Muscle layer of colon (tissue), 2 donors: ENCODE results near the gene HNRNPK.
"Not testable (repeated sequence)": the region's sequence is repeated elsewhere in the genome, so short reads cannot be mapped to it uniquely, and the experiment has no call there.

Source experiments
- H3K27ac ChIP-seq: one replicate; pipeline ENCODE4 v1.7.0; 2013; ENCODE audit warnings: low read depth, mild to moderate bottlenecking, low read length, moderate library complexity
- H3K27me3 ChIP-seq, 2 donors: one replicate each; pipeline ENCODE4 v1.7.0; 2013; ENCODE audit warnings: low read length in 2 of 2, mild to moderate bottlenecking in 2 of 2; ENCODE audit not compliant: insufficient read depth in 2 of 2, control insufficient read depth in 1 of 2
- H3K36me3 ChIP-seq: one replicate; pipeline ENCODE4 v1.7.0; 2013; ENCODE audit warnings: mild to moderate bottlenecking, low read length; ENCODE audit not compliant: insufficient read depth
- H3K4me1 ChIP-seq: one replicate; pipeline ENCODE4 v1.7.0; 2013; ENCODE audit warnings: mild to moderate bottlenecking, low read length; ENCODE audit not compliant: insufficient read depth
- H3K4me3 ChIP-seq, 2 donors: one replicate each; pipeline ENCODE4 v1.7.0; 2013; ENCODE audit warnings: low read length in 2 of 2, low read depth in 1 of 2, mild to moderate bottlenecking in 1 of 2, moderate library complexity in 1 of 2
- H3K9ac ChIP-seq: one replicate; pipeline ENCODE4 v1.7.0; 2013; ENCODE audit warnings: low read length
- H3K9me3 ChIP-seq: one replicate; pipeline ENCODE4 v1.7.0; 2013; ENCODE audit warnings: mild to moderate bottlenecking, low read length
- donor health status: abdominal sarcoma.
- donor health status: Adenocarcinoma of cecum.

The HNRNPK gene

GRCh38 chr9:83956436-83957247 lies 23.4 kb downstream of the HNRNPK start:
- H3K27me3 ChIP-seq, result no peaks in the 10 kb centered on the region
- no peaks in the 10 kb centered on the region for H3K36me3 ChIP-seq
- H3K27ac ChIP-seq, result peak overlapping the region; percentile 87
- H3K4me1 ChIP-seq, result peaks cover 13% of the 10 kb centered on the region
- peak overlapping the region; percentile 75 for H3K9ac ChIP-seq
- H3K9me3 ChIP-seq, result no peaks in the 10 kb centered on the region
- peak overlapping the region; percentile 90 to 91 for H3K4me3 ChIP-seq

- H3K27ac ChIP-seq, result peak overlapping the region; percentile 87
- H3K4me3 ChIP-seq, result peak overlapping the region; percentile 90 to 91
- no peaks in the 10 kb centered on the region for H3K27me3 ChIP-seq
- H3K9ac ChIP-seq, result peak overlapping the region; percentile 75
- H3K9me3 ChIP-seq, result no peaks in the 10 kb centered on the region
- no peaks in the 10 kb centered on the region for H3K36me3 ChIP-seq
- peaks cover 13% of the 10 kb centered on the region for H3K4me1 ChIP-seq
These were observed 24.0 kb downstream of the HNRNPK start for GRCh38 chr9:83956086-83956435.

GRCh38 chr9:83948096-83948495 lies 31.9 kb downstream of the HNRNPK start:
- not testable (repeated sequence) for H3K36me3 ChIP-seq, H3K27ac ChIP-seq, H3K9me3 ChIP-seq, H3K4me1 ChIP-seq, H3K4me3 ChIP-seq, H3K27me3 ChIP-seq, H3K9ac ChIP-seq

- Histone ChIP-seq H3K36me3 (peaks cover 37% of the 10 kb centered on the region), H3K4me1 (no peaks in the 10 kb centered on the region), H3K9ac (no peak overlapping the region), H3K27ac (no peak overlapping the region), H3K9me3 (no peaks in the 10 kb centered on the region), H3K4me3 (no peak overlapping the region), H3K27me3 (no peaks in the 10 kb centered on the region)
These were observed 39.3 kb downstream of the HNRNPK start for GRCh38 chr9:83940590-83941303.

- H3K9ac ChIP-seq, result no peak overlapping the region
- H3K36me3 ChIP-seq, result peaks cover 29% of the 10 kb centered on the region
- H3K27ac ChIP-seq, result no peak overlapping the region
- H3K4me3 ChIP-seq, result no peak overlapping the region
- peaks cover 3% of the 10 kb centered on the region for H3K4me1 ChIP-seq
- H3K9me3 ChIP-seq, result no peaks in the 10 kb centered on the region
- H3K27me3 ChIP-seq, result no peaks in the 10 kb centered on the region
These were observed 42.1 kb downstream of the HNRNPK start for GRCh38 chr9:83937861-83938455.

- Histone ChIP-seq H3K27ac (no peak overlapping the region), H3K27me3 (no peaks in the 10 kb centered on the region), H3K9me3 (no peaks in the 10 kb centered on the region), H3K9ac (no peak overlapping the region), H3K4me3 (no peak overlapping the region), H3K36me3 (peaks cover 23% of the 10 kb centered on the region), H3K4me1 (peaks cover 3% of the 10 kb centered on the region)
These were observed 43.5 kb downstream of the HNRNPK start for GRCh38 chr9:83936523-83936922.

- H3K4me1 ChIP-seq, result peaks cover 3% of the 10 kb centered on the region
- no peak overlapping the region for H3K4me3 ChIP-seq
- no peak overlapping the region for H3K27ac ChIP-seq
- H3K36me3 ChIP-seq, result peaks cover 18% of the 10 kb centered on the region
- no peak overlapping the region for H3K9ac ChIP-seq
- no peaks in the 10 kb centered on the region for H3K27me3 ChIP-seq
- H3K9me3 ChIP-seq, result no peaks in the 10 kb centered on the region
These were observed 44.6 kb downstream of the HNRNPK start for GRCh38 chr9:83935276-83935935.

GRCh38 chr9:83934569-83935275 lies 45.3 kb downstream of the HNRNPK start:
- Histone ChIP-seq H3K9me3 (no peaks in the 10 kb centered on the region), H3K27ac (no peak overlapping the region), H3K36me3 (peaks cover 13% of the 10 kb centered on the region), H3K27me3 (no peaks in the 10 kb centered on the region), H3K9ac (no peak overlapping the region), H3K4me3 (no peak overlapping the region), H3K4me1 (peaks cover 3% of the 10 kb centered on the region)

GRCh38 chr9:83933790-83934189 lies 46.2 kb downstream of the HNRNPK start:
- Histone ChIP-seq H3K36me3 (peaks cover 4% of the 10 kb centered on the region), H3K4me3 (no peak overlapping the region), H3K27me3 (no peaks in the 10 kb centered on the region), H3K9me3 (no peaks in the 10 kb centered on the region), H3K9ac (no peak overlapping the region), H3K4me1 (peaks cover 3% of the 10 kb centered on the region), H3K27ac (no peak overlapping the region)

- Histone ChIP-seq H3K27me3 (no peaks in the 10 kb centered on the region), H3K27ac (no peak overlapping the region), H3K9ac (no peak overlapping the region), H3K4me1 (peaks cover 3% of the 10 kb centered on the region), H3K4me3 (no peak overlapping the region), H3K9me3 (no peaks in the 10 kb centered on the region), H3K36me3 (no peaks in the 10 kb centered on the region)
These were observed 47.2 kb downstream of the HNRNPK start for GRCh38 chr9:83932851-83933250.

GRCh38 chr9:83932011-83932410 lies 48.0 kb downstream of the HNRNPK start:
- Histone ChIP-seq H3K27me3 (no peaks in the 10 kb centered on the region), H3K27ac (no peak overlapping the region), H3K9me3 (no peaks in the 10 kb centered on the region), H3K36me3 (no peaks in the 10 kb centered on the region), H3K9ac (no peak overlapping the region), H3K4me1 (peaks cover 3% of the 10 kb centered on the region), H3K4me3 (no peak overlapping the region)
